KBM-7 (cell line): ENCODE measurements around the gene SPTLC3.

Experiments used
- DNase-seq: peaks from one replicate; pipeline ENCODE4 v3.0.0-alpha.2; 2015
- in situ Hi-C: fragments of 300-500 bp; cut with MboI; formaldehyde crosslinking; loops from 2 replicates; pipeline ENCODE4 v1.14.3; 2020; ENCODE audit warnings: low sequenced_read_pairs, low pct_unique_long_range_greater_than_20kb, mixed read lengths

The SPTLC3 gene

DNA sequence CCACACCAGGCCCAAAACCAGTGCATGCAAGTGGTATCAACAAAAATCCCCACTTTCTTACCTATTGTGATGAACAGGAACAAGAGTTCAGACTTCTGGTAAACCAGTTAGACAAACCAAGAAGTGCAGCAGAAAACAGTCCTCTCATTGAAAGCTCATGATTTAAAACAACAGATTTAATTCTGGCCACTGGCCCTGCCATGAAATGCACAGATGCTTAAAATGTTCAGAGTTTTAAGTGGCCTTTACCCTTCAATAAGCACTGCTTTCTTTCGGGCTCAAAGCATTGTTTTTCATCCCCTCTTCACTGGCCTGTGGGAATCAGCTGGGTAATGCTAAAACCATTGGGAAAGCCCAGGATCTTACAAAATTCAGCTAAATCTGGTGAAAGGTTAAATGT, 109.9 kb downstream of the SPTLC3 start:
- DNase-seq: no peak
- in situ Hi-C loops: no loop called here

DNA sequence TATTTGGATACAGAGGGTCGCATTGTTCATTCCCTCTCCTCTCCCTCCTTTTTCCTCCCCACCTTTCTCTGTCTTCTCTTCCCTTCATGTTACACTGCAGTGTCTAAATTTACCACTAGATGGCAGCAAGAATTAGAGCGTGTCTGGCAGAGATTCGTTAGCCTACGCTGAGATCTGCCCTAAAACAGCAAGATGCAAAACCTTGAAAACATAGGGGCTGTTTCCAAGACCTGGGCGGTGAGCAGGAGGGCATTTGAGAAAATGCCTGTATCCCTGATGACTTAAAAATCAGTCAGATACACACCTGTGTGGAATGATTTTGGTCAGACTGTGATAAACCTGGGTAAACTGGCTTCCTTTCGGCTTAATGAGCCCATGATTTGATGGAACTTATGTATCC, 110.8 kb downstream of the SPTLC3 start:
- in situ Hi-C loops: no loop called here
- DNase-seq: peak; percentile 72

DNA sequence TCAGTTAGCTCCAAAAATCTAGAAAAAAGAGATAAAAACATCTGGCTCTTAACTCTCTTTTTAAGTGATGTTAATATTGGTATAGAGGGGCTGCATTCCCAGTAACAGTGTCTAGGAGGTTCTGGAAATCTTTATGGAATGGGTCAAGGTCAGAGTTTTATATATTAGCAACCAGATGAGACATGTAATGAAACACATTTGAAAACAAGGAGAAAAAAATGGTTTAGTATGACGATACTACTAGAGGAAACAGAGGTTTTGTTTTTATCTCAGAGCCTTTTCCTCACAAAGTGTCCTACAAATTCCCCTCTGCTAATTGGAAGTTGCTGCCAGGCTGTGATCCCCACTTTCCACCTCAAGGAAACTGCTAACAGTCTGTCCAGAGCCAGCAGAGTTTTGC, 111.7 kb downstream of the SPTLC3 start:
- DNase-seq: no peak

DNA sequence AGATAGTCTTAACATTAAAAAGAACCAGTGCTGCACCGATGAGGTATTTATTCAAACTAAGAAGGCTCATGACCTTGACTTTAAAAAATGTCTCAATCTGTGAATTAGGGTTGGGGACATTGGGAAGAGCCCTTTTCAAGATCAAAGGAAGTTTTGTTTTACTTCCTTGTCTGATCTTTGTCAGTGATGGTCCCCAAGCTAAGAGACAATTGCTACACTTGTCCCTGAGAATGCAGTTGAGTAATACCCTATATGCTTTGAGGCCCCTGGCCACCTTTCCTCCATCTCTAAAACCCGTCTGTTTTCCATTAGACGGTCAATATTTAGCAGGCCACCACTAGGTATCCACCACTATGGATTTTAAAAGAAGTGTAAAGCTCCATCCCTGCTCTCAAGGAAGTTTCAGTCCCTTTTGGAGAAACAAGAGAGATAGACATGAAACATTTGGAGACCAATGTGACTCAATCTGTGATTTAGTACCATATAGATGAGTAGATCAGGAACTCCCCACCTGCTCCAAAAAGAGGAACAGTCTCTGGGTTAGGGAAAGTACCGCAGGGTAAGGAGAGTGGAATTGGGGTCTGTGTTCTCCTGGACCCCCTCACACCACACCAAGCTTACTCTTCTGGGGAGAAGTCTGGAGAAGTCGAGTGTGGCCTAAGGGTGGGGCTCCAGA, 113.2 kb downstream of the SPTLC3 start:
- in situ Hi-C loops: no loop called here
- DNase-seq: no peak

More for the DNA sequence above, 111.7 kb downstream of the SPTLC3 start:
- in situ Hi-C loops: no loop called here

DNA sequence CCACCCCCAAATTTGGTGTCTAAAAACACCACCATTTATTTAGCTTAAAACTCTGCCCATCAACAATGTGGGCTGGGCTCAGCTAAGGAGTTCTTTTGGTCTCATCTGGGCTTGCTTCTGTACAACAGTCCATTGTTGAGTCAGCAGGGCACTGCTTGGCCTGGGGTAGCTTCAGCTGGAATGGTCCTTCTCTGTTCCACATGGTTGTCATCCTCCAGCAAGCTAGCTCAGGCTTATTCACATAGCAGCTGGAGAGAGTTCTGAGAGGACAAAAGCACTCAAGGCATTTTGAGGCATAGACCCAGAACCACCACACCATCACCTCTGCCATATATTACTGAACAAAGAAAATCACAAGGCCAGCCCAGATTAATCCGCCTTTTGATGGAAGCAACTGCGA, 116.7 kb downstream of the SPTLC3 start:
- in situ Hi-C loops: no loop called here
- DNase-seq: no peak

DNA sequence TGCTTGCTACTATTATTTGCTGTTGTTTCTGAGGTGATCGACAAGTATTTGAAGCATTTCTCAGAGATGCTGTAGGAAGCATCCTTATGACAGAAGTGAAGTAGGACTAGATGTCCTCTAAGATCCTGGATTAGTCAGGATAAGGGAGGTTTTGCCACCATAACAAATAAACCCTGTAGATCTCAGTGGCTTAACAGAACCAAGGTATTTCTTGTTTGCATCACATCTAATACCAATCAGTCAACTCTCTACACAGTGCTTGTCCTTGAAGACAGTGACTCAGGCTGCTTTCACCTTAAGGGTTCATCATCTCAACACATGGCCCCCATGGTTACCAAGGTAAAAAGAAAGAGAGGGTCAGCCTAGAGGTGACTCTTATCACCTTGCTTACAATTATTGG, 119.4 kb downstream of the SPTLC3 start:
- DNase-seq: no peak
- in situ Hi-C loops: no loop called here

DNA sequence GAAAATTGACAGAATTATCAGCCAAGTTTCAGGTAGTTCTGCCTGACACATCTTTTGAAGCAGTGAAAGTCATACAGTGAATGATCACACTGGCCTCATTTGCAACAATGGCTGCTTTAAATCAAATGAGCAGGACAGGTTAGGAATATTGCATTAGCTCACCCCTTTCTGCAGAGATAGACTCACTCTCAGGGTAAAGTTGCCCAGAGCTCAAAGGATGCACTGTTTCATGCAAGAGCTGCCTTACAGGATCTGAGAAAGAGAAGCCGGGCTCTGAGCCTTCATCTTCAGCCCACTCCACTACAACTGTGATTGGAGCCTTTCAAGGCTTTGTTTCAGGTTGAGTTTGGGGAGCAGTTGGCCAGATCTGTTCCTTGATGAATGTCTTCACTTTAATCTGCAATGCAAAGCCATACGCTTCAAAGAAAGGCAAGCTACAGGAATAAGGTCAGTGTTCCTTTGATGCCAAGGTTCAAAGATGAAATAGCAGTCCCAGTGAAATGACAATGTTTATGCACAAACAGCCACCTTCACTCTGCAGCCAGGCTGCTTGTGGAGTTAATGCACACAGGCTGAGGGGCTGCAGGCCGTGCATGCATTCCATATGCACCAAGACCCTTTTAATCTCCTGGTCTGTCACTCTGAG, 121.4 kb downstream of the SPTLC3 start:
- no peak for DNase-seq
- in situ Hi-C loops: no loop called here

DNA sequence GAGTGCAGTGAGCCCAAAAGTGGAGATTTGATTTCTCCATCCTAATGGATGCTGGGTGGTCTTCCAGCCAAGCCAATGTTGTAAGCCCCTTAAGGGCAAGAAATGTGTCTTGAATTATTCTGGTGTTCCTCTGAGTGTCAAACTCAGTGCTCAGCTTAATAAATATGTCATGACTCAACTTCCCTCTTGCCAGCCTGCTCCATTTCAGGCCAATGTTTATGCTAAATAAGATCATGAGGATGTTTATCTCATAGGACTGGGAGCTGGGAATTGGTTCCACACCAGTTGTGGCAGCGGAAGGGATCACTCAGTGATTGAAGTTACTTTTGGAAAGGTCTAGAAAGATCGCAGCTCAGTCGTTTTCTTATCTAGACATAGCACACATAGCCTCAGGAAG, 121.9 kb downstream of the SPTLC3 start:
- DNase-seq: no peak
- in situ Hi-C loops: no loop called here

DNA sequence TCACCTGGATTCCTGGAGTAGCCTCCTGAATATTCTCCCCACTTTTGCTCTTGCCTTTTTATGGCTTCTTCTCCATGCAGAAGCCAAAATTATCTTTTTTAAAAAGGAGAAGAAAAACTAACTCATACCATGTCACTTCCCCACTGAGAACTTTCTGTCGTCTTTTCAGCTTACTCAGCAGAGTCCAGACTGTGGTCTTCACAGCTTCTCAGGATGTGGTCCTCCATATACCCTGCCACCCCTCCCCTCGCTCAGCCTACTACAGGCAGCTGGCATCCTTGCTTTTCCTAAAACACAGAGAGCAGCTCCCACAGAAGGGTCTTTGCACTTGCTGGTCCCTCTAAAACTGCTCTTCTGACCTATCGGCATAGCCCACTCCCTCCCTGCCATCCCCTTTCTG, 122.9 kb downstream of the SPTLC3 start:
- in situ Hi-C loops: no loop called here

DNA sequence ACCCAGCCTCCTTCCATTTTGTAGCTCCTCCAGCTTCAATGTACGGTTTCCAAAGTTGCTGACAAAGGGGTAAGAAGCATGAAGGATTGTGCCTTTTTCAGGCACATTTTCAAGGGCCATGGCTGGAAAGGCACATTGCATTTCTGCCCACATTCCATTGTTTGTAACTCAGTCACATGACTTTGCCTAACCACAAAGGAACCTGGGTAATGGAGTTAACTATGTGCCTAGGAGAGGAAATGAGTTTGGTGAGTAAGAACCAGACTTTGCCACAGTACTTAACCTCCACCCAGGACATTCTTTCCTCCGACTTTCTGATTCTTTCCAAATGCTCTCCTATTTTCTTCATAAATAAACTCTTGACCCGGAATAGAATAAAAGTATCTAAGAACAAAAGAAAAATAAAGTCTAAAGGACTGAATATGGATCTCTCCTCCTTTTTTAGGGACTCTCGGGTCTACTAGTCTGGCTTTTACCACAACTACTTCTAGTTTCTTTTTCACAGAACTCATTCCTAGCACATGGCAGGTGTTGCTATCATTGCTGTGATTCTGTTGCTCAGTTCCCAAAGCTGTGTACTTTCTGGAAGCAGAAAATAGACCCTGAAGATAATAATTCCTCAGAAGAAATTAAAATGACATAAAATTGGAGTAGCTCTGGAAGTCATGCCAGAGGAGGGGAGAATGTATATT, 130.8 kb downstream of the SPTLC3 start:
- no peak for DNase-seq
- in situ Hi-C loops: no loop called here

More for the DNA sequence above, 122.9 kb downstream of the SPTLC3 start:
- no peak for DNase-seq

DNA sequence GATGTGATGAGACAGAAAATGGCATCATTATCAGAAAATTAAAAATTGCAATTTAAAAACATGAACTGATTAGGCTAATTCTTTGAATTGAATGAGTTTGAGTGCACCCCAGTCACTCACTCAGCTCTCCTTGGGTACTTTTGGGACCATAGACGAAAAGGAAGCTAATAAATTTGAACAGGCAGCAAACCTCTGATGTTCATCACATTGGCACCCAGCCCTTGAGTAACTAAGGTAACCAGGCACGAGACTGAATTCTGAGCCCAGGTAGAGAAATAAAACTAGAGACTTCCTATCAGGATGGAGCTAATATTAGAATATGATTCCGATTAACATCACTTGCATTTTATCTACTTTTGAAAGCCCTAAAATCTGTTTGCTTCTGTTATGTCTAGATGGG, 131.4 kb downstream of the SPTLC3 start:
- DNase-seq: no peak
- in situ Hi-C loops: no loop called here

DNA sequence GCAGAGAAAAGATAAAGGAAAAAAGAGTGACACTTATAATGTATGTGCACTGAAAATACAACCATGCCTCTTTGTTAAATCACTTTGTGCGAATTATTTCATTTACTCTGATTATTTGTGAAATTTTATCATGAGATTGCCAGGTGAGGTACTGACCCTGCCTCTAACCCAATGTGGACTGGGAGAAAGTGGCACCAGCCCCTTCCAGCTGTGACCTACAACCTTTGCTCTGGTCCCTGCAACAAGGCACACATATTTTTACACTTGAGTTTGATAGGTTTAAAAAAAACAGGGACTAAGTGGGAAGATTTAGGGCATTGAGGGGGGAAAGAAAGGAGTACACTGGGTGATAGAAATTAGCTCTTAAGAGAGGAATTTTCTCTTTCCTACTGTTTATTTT, 132.0 kb downstream of the SPTLC3 start:
- no peak for DNase-seq

DNA sequence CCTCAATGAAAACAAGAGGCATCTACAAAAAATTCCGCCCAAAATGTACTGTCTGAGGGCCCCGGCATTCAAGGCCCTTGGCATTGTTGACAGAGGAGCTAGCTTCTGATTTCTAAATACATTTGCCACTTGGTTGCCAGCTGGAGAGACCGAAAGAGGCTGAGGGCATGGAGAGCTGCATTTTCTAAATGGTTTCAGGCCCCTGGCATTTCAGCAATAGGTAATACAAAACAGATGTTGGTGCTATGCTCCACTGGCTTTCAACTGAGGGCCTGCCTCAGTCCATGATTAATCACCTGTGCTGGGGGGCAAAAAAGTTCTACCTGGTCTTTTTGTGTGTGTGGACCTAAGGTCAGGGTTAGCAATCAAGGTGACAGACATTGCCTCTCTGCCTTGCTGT, 132.8 kb downstream of the SPTLC3 start:
- in situ Hi-C loops: no loop called here
- no peak for DNase-seq

More for the DNA sequence above, 132.0 kb downstream of the SPTLC3 start:
- in situ Hi-C loops: no loop called here

DNA sequence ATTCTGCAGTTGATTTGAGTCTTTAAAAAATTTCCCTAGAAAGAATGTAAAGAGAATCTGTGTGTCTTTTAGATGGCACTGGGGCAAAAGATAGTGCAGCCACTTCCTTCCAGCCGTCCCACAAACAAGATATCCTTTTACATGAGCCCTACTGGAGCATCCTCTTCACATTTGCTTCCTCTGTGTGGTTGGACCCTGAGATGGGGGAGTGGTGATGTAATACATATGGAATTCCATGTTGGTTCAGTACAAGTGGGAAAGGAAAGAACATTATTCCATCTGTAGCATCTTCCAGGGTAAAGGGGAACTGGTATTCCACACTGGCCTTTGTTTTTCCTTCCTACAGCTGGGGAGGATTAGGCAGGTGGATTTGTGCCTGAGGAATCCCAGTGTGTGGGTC, 133.4 kb downstream of the SPTLC3 start:
- in situ Hi-C loops: no loop called here
- no peak for DNase-seq

DNA sequence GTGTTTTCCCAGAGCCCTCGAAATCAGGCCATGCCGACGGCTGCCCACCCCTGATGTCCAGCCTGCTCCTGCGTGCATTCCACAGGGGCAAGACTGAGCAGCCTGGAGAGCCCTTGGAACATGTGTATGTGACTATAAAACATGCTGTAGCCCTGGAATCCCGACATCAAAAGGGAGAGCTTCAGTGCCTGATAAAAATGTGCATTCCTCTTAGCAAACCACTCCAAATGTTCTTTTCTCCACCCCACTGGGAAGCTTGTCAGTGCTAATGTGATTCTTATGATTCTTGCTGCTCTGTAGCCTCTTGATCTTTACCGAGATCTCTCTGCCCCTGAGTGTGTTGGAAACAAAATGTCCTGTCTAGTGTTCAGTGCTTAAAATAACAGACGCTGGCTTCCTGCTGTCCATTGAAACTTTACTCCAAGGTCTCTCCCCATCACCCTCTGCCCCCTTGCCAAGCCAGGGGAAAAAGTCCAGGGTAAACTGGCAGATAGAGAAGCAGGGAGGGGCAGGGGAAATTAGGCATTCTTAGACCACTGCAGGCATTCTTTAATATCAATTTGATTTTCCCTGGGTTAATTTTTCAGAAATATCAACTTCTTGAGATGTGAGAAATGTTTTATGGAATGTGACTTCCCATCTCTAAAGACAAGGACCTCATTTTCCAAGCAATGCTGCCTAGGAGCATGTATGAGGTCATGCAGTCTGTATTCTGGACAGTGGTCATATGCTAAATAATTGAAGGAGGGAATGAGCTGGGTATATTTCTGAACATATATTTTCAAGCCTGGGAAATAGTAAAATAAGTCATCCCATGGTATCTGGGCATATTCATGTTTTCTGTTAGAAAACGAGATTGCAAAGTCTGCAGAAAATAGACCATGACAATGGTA, 138.5 kb downstream of the SPTLC3 start:
- DNase-seq: no peak
- in situ Hi-C loops: no loop called here

DNA sequence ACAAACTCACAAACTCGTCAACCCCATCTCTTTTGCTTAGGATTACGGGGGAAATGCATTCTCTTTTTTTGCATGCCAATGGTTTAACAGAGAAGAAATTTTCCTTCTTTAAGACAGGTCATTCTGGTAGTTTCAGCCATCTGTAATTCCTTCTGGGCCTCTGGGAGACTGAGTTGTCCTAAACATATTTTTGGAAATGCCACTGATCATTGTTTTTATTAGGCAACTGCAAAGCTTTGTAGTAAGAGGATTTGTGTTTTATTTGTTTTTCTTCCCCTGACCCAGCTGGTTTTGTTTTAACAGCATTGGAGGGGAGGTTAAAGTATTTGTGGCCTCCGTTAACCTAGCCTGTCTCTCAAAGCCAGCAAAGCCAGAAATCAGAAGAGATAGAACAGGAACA, 139.2 kb downstream of the SPTLC3 start:
- DNase-seq: no peak
- in situ Hi-C loops: no loop called here

DNA sequence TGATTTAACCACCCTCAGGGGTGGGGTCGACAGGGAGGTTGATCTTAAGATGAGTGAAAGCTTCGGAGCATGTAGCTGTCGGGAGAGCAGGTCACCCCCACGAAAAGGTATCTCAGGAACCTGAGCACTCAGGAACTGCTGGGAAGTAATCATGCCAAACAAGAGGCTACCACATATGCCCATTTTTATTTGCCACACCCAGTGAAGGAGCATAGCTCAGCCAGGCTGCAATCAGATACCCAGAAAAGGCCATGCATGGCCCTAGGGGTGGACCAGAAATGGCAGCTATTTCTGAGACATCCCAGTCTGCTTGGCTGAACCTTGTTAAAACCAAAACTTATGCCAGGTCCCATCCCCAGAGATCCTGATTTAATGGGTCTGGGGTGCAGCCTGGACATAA, 139.6 kb downstream of the SPTLC3 start:
- in situ Hi-C loops: no loop called here
- no peak for DNase-seq

DNA sequence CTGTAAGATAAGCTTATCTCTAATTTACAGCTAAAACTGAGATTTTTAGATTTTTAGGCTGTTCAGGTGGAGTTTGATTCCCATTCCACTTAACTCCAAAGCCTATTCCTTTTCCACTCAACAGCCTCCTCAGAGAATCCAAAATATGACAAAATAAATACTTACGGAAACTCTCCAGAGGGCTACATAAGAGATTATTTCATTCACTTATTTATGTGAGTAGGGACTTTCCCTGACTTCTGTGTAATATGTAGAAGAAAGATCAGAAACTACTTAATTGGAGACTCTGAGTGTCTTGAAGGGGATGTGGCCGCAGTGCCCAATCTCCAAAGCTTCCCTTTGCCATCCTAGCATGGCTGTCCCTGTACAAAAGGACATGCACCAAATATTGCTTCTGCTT, 140.2 kb downstream of the SPTLC3 start:
- no peak for DNase-seq
- in situ Hi-C loops: no loop called here

DNA sequence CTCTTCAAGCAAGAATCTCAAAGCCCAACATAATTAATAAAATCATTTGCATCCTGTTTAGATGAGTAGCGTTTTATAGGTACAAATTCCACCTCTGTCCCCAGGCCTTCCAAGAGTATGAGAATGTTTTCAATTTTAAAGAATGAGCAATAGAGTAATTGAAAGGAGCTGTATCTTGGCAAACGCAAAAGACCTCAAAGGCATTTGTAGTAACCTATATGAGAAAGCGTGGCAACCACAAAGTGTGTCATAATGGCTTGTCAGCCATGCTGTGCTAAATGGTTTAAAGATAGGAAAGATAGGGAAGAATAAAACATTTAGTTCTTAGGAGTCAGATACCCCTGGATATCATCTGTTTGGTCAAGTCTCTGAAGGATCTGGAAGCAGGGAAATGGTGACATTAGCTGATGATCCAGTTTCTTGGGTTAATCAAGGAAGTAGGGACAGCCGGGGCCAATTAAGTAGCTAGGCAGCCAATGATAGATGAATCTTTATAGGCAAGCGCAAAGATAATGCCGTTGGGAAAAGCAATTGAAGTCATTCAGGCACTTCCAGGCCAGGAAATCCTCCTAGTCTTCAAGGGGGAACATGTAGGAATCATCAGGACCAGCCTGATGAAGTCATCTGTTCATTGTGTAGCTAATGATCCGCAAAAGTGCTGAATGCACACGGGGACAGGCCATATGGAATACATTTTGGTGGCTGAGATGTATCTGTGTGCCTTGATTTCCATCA, 140.8 kb downstream of the SPTLC3 start:
- in situ Hi-C loops: no loop called here
- no peak for DNase-seq
